ENCODE data around the gene DOCK8. TPM values are rescaled to one million over a fixed set of nuclear protein-coding genes. Genes with fewer than 3 reads are reported as not detected.

DOCK8 gene
- total and polyA plus RNA-seq, 2 experiments from 2014 or later, result 0.94 to 1.2 TPM

DNA sequence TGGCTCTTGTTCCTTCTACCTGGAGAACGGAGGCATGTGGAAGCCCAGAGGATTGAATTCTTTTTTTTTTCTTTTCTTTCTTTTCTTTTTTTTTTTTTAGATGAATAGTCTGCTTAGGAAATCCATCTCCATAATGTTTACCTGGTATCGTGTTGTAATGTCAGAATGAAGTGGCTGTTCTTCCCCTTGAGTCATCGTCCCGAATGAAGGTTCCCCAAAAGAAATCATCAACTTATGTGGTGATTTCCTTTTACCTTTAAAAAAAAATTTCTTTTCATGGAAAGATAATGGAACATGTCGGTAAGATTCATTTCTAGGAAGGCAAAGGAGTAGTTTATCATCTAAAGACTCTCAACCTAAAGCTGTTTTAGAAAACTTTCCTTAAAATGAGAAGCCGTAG is 59.7 kb downstream of the DOCK8 start:
- Mint-ChIP-seq H3K36me3 (ENCODE audit: low read depth) (no peaks in the 10 kb centered on the region), H3K9me3 (no peaks in the 10 kb centered on the region)

More for the DNA sequence above, 59.7 kb downstream of the DOCK8 start:
- no peaks in the 10 kb centered on the region for H3K36me3 ChIP-seq (ENCODE audit: insufficient read depth)
- no peak overlapping the region for H3K4me3 Mint-ChIP-seq
- H3F3A ChIP-seq (replicated peaks; ENCODE audit: low read depth), result no peaks in the 10 kb centered on the region
- H3K4me2 ChIP-seq, result no peak overlapping the region
- ATAC-seq (no peak), DNase-seq (ENCODE audit: low spot score) (no peak)
- no peak overlapping the region for H3K27ac ChIP-seq (ENCODE audit: low read depth)
- H3K27me3 ChIP-seq (ENCODE audit: insufficient read depth), result no peaks in the 10 kb centered on the region
- TF ChIP-seq ZNF114 (CRISPR knock-in tag; IDR thresholded peaks at IDR 0.05) (no peak), POLR2AphosphoS5 (IDR thresholded peaks at IDR 0.05; ENCODE audit: low read depth) (no peak), CREB1 (CRISPR knock-in tag; IDR thresholded peaks at IDR 0.05; ENCODE audit: low read depth) (no peak), EZH2phosphoT487 (IDR thresholded peaks at IDR 0.05; ENCODE audit: unreplicated experiment) (no peak), JUNB (IDR thresholded peaks at IDR 0.05; ENCODE audit: unreplicated experiment) (no peak), CTCF (conservative IDR thresholded peaks at IDR 0.05; ENCODE audit: low read depth in 2 of 2) (no peak), REST (IDR thresholded peaks at IDR 0.05; ENCODE audit: unreplicated experiment) (no peak)
- TF ChIP-seq, protein P1, sequence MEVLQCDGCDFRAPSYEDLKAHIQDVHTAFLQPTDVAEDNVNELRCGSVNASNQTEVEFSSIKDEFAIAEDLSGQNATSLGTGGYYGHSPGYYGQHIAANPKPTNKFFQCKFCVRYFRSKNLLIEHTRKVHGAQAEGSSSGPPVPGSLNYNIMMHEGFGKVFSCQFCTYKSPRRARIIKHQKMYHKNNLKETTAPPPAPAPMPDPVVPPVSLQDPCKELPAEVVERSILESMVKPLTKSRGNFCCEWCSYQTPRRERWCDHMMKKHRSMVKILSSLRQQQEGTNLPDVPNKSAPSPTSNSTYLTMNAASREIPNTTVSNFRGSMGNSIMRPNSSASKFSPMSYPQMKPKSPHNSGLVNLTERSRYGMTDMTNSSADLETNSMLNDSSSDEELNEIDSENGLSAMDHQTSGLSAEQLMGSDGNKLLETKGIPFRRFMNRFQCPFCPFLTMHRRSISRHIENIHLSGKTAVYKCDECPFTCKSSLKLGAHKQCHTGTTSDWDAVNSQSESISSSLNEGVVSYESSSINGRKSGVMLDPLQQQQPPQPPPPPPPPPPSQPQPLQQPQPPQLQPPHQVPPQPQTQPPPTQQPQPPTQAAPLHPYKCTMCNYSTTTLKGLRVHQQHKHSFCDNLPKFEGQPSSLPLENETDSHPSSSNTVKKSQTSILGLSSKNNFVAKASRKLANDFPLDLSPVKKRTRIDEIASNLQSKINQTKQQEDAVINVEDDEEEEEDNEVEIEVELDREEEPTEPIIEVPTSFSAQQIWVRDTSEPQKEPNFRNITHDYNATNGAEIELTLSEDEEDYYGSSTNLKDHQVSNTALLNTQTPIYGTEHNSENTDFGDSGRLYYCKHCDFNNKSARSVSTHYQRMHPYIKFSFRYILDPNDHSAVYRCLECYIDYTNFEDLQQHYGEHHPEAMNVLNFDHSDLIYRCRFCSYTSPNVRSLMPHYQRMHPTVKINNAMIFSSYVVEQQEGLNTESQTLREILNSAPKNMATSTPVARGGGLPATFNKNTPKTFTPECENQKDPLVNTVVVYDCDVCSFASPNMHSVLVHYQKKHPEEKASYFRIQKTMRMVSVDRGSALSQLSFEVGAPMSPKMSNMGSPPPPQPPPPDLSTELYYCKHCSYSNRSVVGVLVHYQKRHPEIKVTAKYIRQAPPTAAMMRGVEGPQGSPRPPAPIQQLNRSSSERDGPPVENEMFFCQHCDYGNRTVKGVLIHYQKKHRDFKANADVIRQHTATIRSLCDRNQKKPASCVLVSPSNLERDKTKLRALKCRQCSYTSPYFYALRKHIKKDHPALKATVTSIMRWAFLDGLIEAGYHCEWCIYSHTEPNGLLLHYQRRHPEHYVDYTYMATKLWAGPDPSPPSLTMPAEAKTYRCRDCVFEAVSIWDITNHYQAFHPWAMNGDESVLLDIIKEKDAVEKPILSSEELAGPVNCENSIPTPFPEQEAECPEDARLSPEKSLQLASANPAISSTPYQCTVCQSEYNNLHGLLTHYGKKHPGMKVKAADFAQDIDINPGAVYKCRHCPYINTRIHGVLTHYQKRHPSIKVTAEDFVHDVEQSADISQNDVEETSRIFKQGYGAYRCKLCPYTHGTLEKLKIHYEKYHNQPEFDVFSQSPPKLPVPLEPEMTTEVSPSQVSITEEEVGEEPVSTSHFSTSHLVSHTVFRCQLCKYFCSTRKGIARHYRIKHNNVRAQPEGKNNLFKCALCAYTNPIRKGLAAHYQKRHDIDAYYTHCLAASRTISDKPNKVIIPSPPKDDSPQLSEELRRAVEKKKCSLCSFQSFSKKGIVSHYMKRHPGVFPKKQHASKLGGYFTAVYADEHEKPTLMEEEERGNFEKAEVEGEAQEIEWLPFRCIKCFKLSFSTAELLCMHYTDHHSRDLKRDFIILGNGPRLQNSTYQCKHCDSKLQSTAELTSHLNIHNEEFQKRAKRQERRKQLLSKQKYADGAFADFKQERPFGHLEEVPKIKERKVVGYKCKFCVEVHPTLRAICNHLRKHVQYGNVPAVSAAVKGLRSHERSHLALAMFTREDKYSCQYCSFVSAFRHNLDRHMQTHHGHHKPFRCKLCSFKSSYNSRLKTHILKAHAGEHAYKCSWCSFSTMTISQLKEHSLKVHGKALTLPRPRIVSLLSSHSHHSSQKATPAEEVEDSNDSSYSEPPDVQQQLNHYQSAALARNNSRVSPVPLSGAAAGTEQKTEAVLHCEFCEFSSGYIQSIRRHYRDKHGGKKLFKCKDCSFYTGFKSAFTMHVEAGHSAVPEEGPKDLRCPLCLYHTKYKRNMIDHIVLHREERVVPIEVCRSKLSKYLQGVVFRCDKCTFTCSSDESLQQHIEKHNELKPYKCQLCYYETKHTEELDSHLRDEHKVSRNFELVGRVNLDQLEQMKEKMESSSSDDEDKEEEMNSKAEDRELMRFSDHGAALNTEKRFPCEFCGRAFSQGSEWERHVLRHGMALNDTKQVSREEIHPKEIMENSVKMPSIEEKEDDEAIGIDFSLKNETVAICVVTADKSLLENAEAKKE (CRISPR knock-in tag; IDR thresholded peaks at IDR 0.05), result no peak
- no peaks in the 10 kb centered on the region for H3K79me2 ChIP-seq (replicated peaks; ENCODE audit: insufficient read depth)
- H2AFZ ChIP-seq, result no peak overlapping the region
- no peaks in the 10 kb centered on the region; the same call in 1 of the 2 replicates for H3K9me2 ChIP-seq (ENCODE audit: insufficient read depth)
- H3K4me1 ChIP-seq (ENCODE audit: insufficient read depth), result no peaks in the 10 kb centered on the region
- no peaks in the 10 kb centered on the region for H4K20me1 ChIP-seq (replicated peaks; ENCODE audit: insufficient read depth)
- no peaks in the 10 kb centered on the region for H3K27me3 Mint-ChIP-seq (ENCODE audit: insufficient read depth, low read depth, poor library complexity)
- no peak overlapping the region for H3K27ac Mint-ChIP-seq
- no peak overlapping the region for H3K4me3 ChIP-seq
- no peaks in the 10 kb centered on the region; the same call in 2 of the 3 replicates for H3K4me1 Mint-ChIP-seq

Data from GM23338 (cell line).